Hepatocyte (in vitro differentiated cells): ENCODE results near the gene GPD1. TPM values are rescaled to one million over a fixed set of nuclear protein-coding genes. Genes with fewer than 3 reads are reported as not detected.

Experiments
- DNase-seq: peaks from one replicate; pipeline ENCODE4 v3.0.0-alpha.2; 2016; ENCODE audit warnings: low spot score
- H2AFZ ChIP-seq: fragments of 200-600 bp; sonication (generic); 2 replicates; pipeline ENCODE4 v1.6.0; 2016; ENCODE audit warnings: antibody characterized with exemption, mild to moderate bottlenecking
- H3K27ac ChIP-seq: fragments of 200-600 bp; sonication (generic); 2 replicates; pipeline ENCODE4 v1.5.1; 2016; ENCODE audit warnings: mild to moderate bottlenecking
- H3K27me3 ChIP-seq: fragments of 200-600 bp; sonication (generic); 2 replicates; pipeline ENCODE4 v1.6.1; 2016
- H3K36me3 ChIP-seq: fragments of 200-600 bp; sonication (generic); replicated peaks from 2 replicates; pipeline ENCODE4 v1.5.1; 2016; ENCODE audit warnings: low read depth; ENCODE audit not compliant: insufficient read depth
- H3K4me1 ChIP-seq: fragments of 200-600 bp; sonication (generic); 2 replicates; pipeline ENCODE4 v1.5.1; 2016; ENCODE audit warnings: mild to moderate bottlenecking, moderate library complexity; ENCODE audit not compliant: insufficient read depth
- H3K4me2 ChIP-seq: fragments of 200-600 bp; sonication (generic); 2 replicates; pipeline ENCODE4 v1.6.0; 2016
- H3K4me3 ChIP-seq: fragments of 200-600 bp; sonication (generic); 2 replicates; pipeline ENCODE4 v1.5.1; 2016; ENCODE audit warnings: mild to moderate bottlenecking
- H3K79me2 ChIP-seq: fragments of 200-600 bp; sonication (generic); 2 replicates; pipeline ENCODE4 v1.6.0; 2017; ENCODE audit warnings: mild to moderate bottlenecking
- H3K9me2 ChIP-seq: fragments of 200-600 bp; sonication (generic); replicated peaks from 2 replicates; pipeline ENCODE4 v1.6.0; 2017; ENCODE audit warnings: mild to moderate bottlenecking; ENCODE audit not compliant: insufficient read depth
- H3K9me3 ChIP-seq: fragments of 200-600 bp; sonication (generic); 2 replicates; pipeline ENCODE4 v1.5.1; 2016; ENCODE audit warnings: low read depth, mild to moderate bottlenecking
- H4K20me1 ChIP-seq: fragments of 200-600 bp; sonication (generic); 2 replicates; pipeline ENCODE4 v1.6.0; 2016; ENCODE audit warnings: mild to moderate bottlenecking; ENCODE audit not compliant: insufficient read depth, poor library complexity, severe bottlenecking
- EZH2 ChIP-seq: fragments of 200-600 bp; sonication (generic); IDR thresholded peaks from 2 replicates; pipeline ENCODE4 v1.6.1; 2016; ENCODE audit warnings: antibody characterized with exemption, mild to moderate bottlenecking, borderline replicate concordance
- EZH2phosphoT487 ChIP-seq: fragments of 200-600 bp; sonication (generic); IDR thresholded peaks from one replicate; pipeline ENCODE4 v1.6.1; 2018; ENCODE audit warnings: antibody characterized with exemption, mild to moderate bottlenecking, low read depth, moderate library complexity; ENCODE audit not compliant: unreplicated experiment, severe bottlenecking
- WGBS: methylation state at CpG from one replicate; pipeline ENCODE4 v1.1.6; 2016; ENCODE audit warnings: low lambda C conversion rate; ENCODE audit errors: missing lambda C conversion rate; 5-methylcytosine and 5-hydroxymethylcytosine counted together
- polyA plus RNA-seq: library from polyadenylated mRNA; unstranded; fragments of >200 nt; fragmentation: Nextera tagmentation; extraction: Ambion mirVana; gene quantifications from 2 replicates; pipeline ENCODE4 v1.2.1, GENCODE V29; 2016
- total RNA-seq: library from RNA; depleted of rRNA; stranded (reverse); fragments of >200 nt; gene quantifications from 2 replicates; pipeline ENCODE4 v1.2.3, GENCODE V29; 2014
- TF ChIP-seq, protein P1 (sequence below): fragments of 200-600 bp; sonication (generic); IDR thresholded peaks from 2 replicates; pipeline ENCODE4 v1.5.1; 2016; ENCODE audit warnings: antibody characterized with exemption, mild to moderate bottlenecking; ENCODE audit not compliant: poor library complexity

The GPD1 gene
- total and polyA plus RNA-seq, 2 experiments from 2014 or later: 30.6 to 64.1 TPM

DNA sequence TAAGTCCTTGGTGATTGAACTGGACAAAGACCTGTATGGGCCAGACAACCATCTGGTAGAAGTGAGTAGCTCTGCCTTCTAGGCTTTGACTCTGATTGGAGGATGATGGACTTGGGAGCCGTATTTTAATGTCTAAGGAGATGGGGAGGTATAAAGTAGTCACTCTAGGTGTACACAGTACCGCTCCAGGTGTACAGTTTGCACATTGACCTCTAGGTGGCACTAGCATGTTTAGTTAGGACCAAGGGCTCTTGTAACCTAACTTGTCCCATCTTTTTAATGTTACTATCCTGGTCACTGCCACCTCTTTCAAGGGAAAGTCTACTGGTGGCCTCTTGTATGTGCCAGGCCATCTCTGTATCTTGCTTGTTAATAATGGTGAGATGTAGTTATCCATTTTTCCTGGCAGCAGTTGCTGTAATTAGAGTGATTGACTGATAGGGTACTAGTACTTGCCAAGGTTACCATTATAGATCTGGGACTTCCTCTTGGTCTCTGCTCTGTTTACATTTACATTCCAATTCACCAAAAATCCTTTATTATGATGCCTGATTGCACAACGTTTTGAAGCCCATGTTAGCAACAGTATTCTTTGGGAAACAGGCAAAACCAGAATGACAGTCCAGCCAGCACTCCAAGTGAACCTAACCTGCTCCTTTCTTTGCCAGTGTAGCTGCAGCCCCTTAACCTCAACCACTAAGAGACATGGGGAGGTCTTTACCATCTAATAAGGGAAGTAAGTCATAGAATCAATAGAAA is 15.1 kb upstream of the GPD1 start:
- Histone ChIP-seq H3K27ac (no peak overlapping the region), H2AFZ (no peak overlapping the region), H4K20me1 (peaks cover 9% of the 10 kb centered on the region), H3K79me2 (peaks cover 11% of the 10 kb centered on the region), H3K4me2 (no peak overlapping the region), H3K4me3 (no peak overlapping the region), H3K9me3 (no peaks in the 10 kb centered on the region), H3K27me3 (no peaks in the 10 kb centered on the region), H3K36me3 (no peaks in the 10 kb centered on the region), H3K4me1 (peaks cover 4% of the 10 kb centered on the region), H3K9me2 (no peaks in the 10 kb centered on the region)
- 48% methylated on average over 3 of the region's 3 CpGs for whole genome bisulfite sequencing
- TF ChIP-seq, protein P1, sequence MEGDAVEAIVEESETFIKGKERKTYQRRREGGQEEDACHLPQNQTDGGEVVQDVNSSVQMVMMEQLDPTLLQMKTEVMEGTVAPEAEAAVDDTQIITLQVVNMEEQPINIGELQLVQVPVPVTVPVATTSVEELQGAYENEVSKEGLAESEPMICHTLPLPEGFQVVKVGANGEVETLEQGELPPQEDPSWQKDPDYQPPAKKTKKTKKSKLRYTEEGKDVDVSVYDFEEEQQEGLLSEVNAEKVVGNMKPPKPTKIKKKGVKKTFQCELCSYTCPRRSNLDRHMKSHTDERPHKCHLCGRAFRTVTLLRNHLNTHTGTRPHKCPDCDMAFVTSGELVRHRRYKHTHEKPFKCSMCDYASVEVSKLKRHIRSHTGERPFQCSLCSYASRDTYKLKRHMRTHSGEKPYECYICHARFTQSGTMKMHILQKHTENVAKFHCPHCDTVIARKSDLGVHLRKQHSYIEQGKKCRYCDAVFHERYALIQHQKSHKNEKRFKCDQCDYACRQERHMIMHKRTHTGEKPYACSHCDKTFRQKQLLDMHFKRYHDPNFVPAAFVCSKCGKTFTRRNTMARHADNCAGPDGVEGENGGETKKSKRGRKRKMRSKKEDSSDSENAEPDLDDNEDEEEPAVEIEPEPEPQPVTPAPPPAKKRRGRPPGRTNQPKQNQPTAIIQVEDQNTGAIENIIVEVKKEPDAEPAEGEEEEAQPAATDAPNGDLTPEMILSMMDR: peak; percentile 73
- no peak for TF ChIP-seq EZH2phosphoT487
- peak; percentile 85 for DNase-seq

DNA sequence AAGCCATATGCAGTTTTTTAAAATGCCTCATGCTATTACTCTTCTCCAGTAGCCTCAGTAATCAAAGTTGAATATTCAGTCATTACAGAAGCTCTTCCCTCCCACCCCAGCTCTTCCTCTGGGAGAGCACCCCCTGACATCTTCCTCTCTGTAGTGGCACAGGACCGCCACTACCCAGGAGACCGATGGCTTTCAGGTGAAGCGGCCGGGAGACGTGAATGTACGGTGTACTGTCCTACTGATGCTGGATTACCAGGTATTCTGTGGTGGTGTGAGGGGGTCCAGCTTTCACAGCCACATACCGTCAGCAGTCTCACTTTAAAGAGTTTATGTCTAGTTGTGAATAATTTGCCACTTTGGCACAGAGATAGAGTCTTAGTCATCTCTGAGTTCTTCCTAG is 14.1 kb upstream of the GPD1 start:
- H3K4me1 ChIP-seq: no peaks in the 10 kb centered on the region
- no peaks in the 10 kb centered on the region for H3K27me3 ChIP-seq
- peaks cover 3% of the 10 kb centered on the region for H3K36me3 ChIP-seq
- H3K4me2 ChIP-seq: no peak overlapping the region
- H3K27ac ChIP-seq: no peak overlapping the region
- no peak overlapping the region for H3K4me3 ChIP-seq
- no peak for DNase-seq
- no peaks in the 10 kb centered on the region for H3K9me2 ChIP-seq
- H2AFZ ChIP-seq: no peak overlapping the region
- H3K79me2 ChIP-seq: peaks cover 4% of the 10 kb centered on the region
- TF ChIP-seq, protein P1: no peak
- TF ChIP-seq EZH2phosphoT487 (no peak), EZH2 (no peak)
- 99% methylated on average over 7 of the region's 7 CpGs for WGBS
- H3K9me3 ChIP-seq: no peaks in the 10 kb centered on the region
- H4K20me1 ChIP-seq: peaks cover 9% of the 10 kb centered on the region

DNA sequence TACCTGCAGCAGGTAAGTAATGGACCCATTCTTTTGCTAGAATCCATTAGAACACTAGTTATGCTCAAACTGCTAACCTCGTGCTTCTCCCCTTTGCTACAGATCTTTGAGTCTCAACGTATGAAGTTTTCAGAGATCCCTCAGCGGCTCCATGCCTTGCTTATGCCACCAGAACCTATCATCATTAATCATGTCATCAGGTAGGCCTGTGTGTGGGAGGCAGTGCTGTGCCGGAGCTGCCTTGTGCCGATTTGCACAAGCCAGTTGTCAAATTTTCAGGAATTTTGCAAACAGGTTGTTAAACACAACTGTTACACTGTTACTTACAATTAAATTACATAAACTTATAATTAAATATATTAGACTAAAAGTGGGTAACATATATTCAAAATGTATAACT is 13.4 kb upstream of the GPD1 start:
- peaks cover 4% of the 10 kb centered on the region for H3K79me2 ChIP-seq
- TF ChIP-seq, protein P1: no peak
- TF ChIP-seq EZH2phosphoT487 (no peak), EZH2 (no peak)
- H2AFZ ChIP-seq: no peak overlapping the region
- no peak overlapping the region for H3K27ac ChIP-seq
- no peaks in the 10 kb centered on the region for H3K9me3 ChIP-seq
- H3K4me1 ChIP-seq: no peaks in the 10 kb centered on the region
- no peak for DNase-seq
- H3K4me3 ChIP-seq: no peak overlapping the region
- 92% methylated on average over 5 of the region's 5 CpGs for WGBS
- H3K9me2 ChIP-seq: no peaks in the 10 kb centered on the region
- H3K27me3 ChIP-seq: no peaks in the 10 kb centered on the region
- peaks cover 9% of the 10 kb centered on the region for H4K20me1 ChIP-seq
- H3K4me2 ChIP-seq: no peak overlapping the region
- peaks cover 3% of the 10 kb centered on the region for H3K36me3 ChIP-seq
